B cell (primary cell): ENCODE results near the gene SCN4A. TPM values are rescaled to one million over a fixed set of nuclear protein-coding genes. Genes with fewer than 3 reads are reported as not detected.

Source experiments
- ATAC-seq: fragments of 200-7000 bp; cut with Tn5 transposase; one replicate; pipeline ENCODE4 v1.10.0; 2021; ENCODE audit warnings: low read depth, mild to moderate bottlenecking, moderate number of reproducible peaks, moderate library complexity
- CTCF ChIA-PET: fragments of 350-600 bp; sonication (Branson Sonifier 250); formaldehyde crosslinking; loops from one replicate; lab custom pipeline; 2021; ENCODE audit warnings: antibody characterized with exemption, inconsistent platforms; lab: Charles Lee
- POLR2A ChIA-PET: fragments of 350-600 bp; sonication (Branson Sonifier 250); formaldehyde crosslinking; loops from one replicate; lab custom pipeline; 2021; ENCODE audit warnings: antibody characterized with exemption; lab: Charles Lee
- DNase-seq: peaks from one replicate; pipeline ENCODE4 v3.0.0; 2013
- H2AFZ ChIP-seq: 2 replicates; pipeline ENCODE4 v1.6.1; 2012; ENCODE audit warnings: mild to moderate bottlenecking, low read depth, low read length; ENCODE audit not compliant: insufficient read depth, poor library complexity, severe bottlenecking
- H3K27ac ChIP-seq, 2 donors: 1 replicate in 1 of 2; 2 replicates in 1 of 2; pipeline ENCODE4 v1.5.1; 2012 to 2013; ENCODE audit warnings: low read length in 2 of 2, mild to moderate bottlenecking in 2 of 2, moderate library complexity in 1 of 2
- H3K27me3 ChIP-seq, 4 experiments: fragments of 200-600 bp in 1 of 4; sonication (generic) in 1 of 4; replicated peaks in 1 of 4; 1 replicate in 2 of 4; 2 replicates in 2 of 4; pipeline versions ENCODE4 v1.6.1 to v1.7.0; 2013 to 2016; ENCODE audit warnings: low read length in 3 of 4, mild to moderate bottlenecking in 2 of 4, mixed read lengths in 1 of 4, moderate library complexity in 1 of 4; ENCODE audit not compliant: insufficient read depth in 4 of 4, control insufficient read depth in 3 of 4; ENCODE audit errors: control extremely low read depth in 1 of 4
- H3K36me3 ChIP-seq, 2 experiments: replicated peaks in 1 of 2; 1 replicate in 1 of 2; 2 replicates in 1 of 2; pipeline versions ENCODE4 v1.6.1 to v1.7.1; 2013; ENCODE audit warnings: low read length in 1 of 2; ENCODE audit not compliant: insufficient read depth in 2 of 2, control insufficient read depth in 1 of 2; ENCODE audit errors: control extremely low read depth in 1 of 2, extremely low read depth in 1 of 2
- H3K4me1 ChIP-seq, 2 donors: fragments of 200-600 bp in 1 of 2; sonication (generic) in 1 of 2; 1 replicate in 1 of 2; 2 replicates in 1 of 2; pipeline versions ENCODE4 v1.5.1 to v1.6.1; 2013 to 2017; ENCODE audit warnings: low read length in 2 of 2; ENCODE audit not compliant: control insufficient read depth in 2 of 2, insufficient read depth in 2 of 2
- H3K4me2 ChIP-seq: replicated peaks from 2 replicates; pipeline ENCODE3; 2012; ENCODE audit warnings: mild to moderate bottlenecking, low read depth, low read length; ENCODE audit not compliant: poor library complexity, severe bottlenecking
- H3K4me3 ChIP-seq, 5 experiments: fragments of 200-600 bp in 1 of 5; sonication (generic) in 1 of 5; 1 replicate in 3 of 5; 2 replicates in 2 of 5; pipeline versions ENCODE4 v1.5.1 to v1.7.0; 2011 to 2016; ENCODE audit warnings: low read length in 4 of 5, mild to moderate bottlenecking in 4 of 5, low read depth in 2 of 5, control low read depth in 1 of 5, moderate library complexity in 1 of 5; ENCODE audit not compliant: insufficient read depth in 1 of 5; ENCODE audit errors: control extremely low read depth in 1 of 5, extremely low read depth in 1 of 5
- H3K79me2 ChIP-seq: fragments of 200-600 bp; sonication (generic); one replicate; pipeline ENCODE4 v1.6.0; 2016; ENCODE audit warnings: low read length; ENCODE audit not compliant: control insufficient read depth, insufficient read depth
- H3K9ac ChIP-seq: fragments of 200-600 bp; sonication (generic); 2 replicates; pipeline ENCODE4 v1.6.1; 2017; ENCODE audit warnings: mild to moderate bottlenecking, low read length, moderate library complexity
- H3K9me3 ChIP-seq, 3 donors: one replicate each; pipeline versions ENCODE4 v1.6.1 to v1.7.1; 2013; ENCODE audit warnings: low read length in 2 of 3; ENCODE audit not compliant: control insufficient read depth in 2 of 3, insufficient read depth in 1 of 3; ENCODE audit errors: control extremely low read depth in 1 of 3
- H4K20me1 ChIP-seq: 2 replicates; pipeline ENCODE4 v1.6.0; 2012; ENCODE audit warnings: mild to moderate bottlenecking, low read length; ENCODE audit not compliant: insufficient read depth, control insufficient read depth, poor library complexity, severe bottlenecking
- H3K27ac Mint-ChIP-seq: one replicate; pipeline ENCODE4 v1.8.0; 2021; ENCODE audit warnings: mixed read lengths
- H3K27me3 Mint-ChIP-seq: one replicate; pipeline ENCODE4 v1.8.0; 2021; ENCODE audit warnings: mixed read lengths
- H3K4me1 Mint-ChIP-seq: one replicate; pipeline ENCODE4 v1.8.0; 2021; ENCODE audit warnings: mixed read lengths
- H3K4me3 Mint-ChIP-seq: one replicate; pipeline ENCODE4 v1.8.0; 2021; ENCODE audit warnings: mixed read lengths
- H3K9me3 Mint-ChIP-seq: one replicate; pipeline ENCODE4 v1.8.0; 2022; ENCODE audit warnings: mixed read lengths; ENCODE audit not compliant: insufficient read depth
- EZH2 ChIP-seq: IDR thresholded peaks from 2 replicates; pipeline ENCODE4 v1.6.1; 2012; ENCODE audit warnings: borderline replicate concordance, low read depth, mild to moderate bottlenecking, moderate library complexity, low read length; ENCODE audit not compliant: insufficient read depth, poor library complexity, severe bottlenecking
- WGBS: methylation state at CpG from one replicate; pipeline ENCODE4 v1.1.5; 2013; ENCODE audit warnings: missing lambda C conversion rate; ENCODE audit not compliant: insufficient coverage; 5-methylcytosine and 5-hydroxymethylcytosine counted together
- intact Hi-C: fragments of 100-400 bp; cut with micrococcal nuclease; formaldehyde crosslinking; loops from one replicate; pipeline ENCODE4 v1.10.0; 2022
- polyA plus RNA-seq: library from polyadenylated mRNA; depleted of rRNA; stranded (reverse); fragments of >200 nt; gene quantifications from 2 replicates; pipeline ENCODE4 v1.2.3, GENCODE V29; 2012
- total RNA-seq, 2 donors: library from RNA; stranded (reverse); fragments of 120-200 nt in 1 of 2; gene quantifications; 1 replicate in 1 of 2; 2 replicates in 1 of 2; pipeline versions ENCODE4 v1.2.3 to v1.2.4, GENCODE V29; 2013 to 2022
- TF ChIP-seq, protein P1 (sequence below): fragments of 200-600 bp; IDR thresholded peaks from one replicate; pipeline ENCODE4 v1.8.0; 2022; ENCODE audit warnings: antibody characterized with exemption, mild to moderate bottlenecking

SCN4A gene
- total and polyA plus RNA-seq, 2 donors (not counting 1 experiment from before 2014, with no cell fraction given), result 1.1 to 1.4 TPM

DNA sequence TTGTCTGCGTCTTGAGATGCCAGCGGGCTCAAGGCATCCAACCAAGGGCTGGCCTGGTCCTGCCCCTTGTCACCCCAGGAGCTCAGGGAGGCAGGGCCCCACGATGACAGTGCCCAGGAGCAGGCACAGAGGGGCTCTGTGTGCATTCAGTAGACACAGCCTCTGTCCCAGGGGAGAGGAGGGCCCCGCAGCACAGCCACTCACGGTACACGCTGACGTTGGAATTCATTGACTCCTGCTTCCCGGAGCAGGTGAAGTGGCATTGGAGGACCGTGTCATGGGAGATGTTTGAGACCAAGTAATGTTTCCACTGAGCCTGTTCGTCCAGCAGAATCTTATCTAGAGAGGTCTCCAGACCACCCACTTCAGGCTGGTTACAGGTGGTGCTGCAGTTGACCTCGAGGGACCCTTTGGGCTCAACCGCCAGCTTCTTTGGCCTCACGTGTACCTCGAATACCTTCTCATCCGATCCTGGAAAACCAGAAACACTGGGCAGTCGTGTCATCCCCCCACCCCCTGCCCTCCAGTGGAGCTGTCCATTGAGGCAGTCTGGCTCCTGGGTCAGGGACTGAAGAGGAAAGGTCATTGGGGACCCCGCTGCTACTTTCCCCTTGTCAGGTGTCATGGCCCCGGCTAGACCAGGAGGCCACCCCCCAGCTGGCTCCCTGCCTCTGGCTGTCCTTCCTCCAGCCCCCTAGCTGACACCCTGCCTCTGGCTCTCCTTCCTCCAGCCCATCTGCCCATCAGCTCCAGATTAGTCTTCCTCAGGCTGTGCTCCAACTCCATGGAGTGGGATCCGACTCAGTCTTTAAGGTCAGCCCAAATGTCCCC, 32.4 kb upstream of the SCN4A start:
- Mint-ChIP-seq H3K27ac (no peak overlapping the region), H3K27me3 (no peaks in the 10 kb centered on the region), H3K4me1 (peaks cover 25% of the 10 kb centered on the region), H3K9me3 (no peaks in the 10 kb centered on the region), H3K4me3 (no peak overlapping the region)
- WGBS, result 86% methylated on average over 19 of the region's 19 CpGs
- peaks cover 52% of the 10 kb centered on the region for H3K79me2 ChIP-seq
- CTCF ChIA-PET, result interaction anchor here (0.7 to 2.2 kb wide), 8 partner anchors 12 to 57 kb away, joined by 3 to 12 read pairs (median 4); partner anchors contain the start of gene ICAM2
- H3K4me2 ChIP-seq, result no peak overlapping the region
- no peak for TF ChIP-seq EZH2
- TF ChIP-seq, protein P1, sequence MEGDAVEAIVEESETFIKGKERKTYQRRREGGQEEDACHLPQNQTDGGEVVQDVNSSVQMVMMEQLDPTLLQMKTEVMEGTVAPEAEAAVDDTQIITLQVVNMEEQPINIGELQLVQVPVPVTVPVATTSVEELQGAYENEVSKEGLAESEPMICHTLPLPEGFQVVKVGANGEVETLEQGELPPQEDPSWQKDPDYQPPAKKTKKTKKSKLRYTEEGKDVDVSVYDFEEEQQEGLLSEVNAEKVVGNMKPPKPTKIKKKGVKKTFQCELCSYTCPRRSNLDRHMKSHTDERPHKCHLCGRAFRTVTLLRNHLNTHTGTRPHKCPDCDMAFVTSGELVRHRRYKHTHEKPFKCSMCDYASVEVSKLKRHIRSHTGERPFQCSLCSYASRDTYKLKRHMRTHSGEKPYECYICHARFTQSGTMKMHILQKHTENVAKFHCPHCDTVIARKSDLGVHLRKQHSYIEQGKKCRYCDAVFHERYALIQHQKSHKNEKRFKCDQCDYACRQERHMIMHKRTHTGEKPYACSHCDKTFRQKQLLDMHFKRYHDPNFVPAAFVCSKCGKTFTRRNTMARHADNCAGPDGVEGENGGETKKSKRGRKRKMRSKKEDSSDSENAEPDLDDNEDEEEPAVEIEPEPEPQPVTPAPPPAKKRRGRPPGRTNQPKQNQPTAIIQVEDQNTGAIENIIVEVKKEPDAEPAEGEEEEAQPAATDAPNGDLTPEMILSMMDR, result no peak
- no peaks in the 10 kb centered on the region for H3K27me3 ChIP-seq
- peaks cover 26 to 41% of the 10 kb centered on the region in 2 donors for H3K4me1 ChIP-seq
- H3K9ac ChIP-seq, result no peak overlapping the region
- POLR2A ChIA-PET, result interaction anchor here (0.6 kb wide), 1 partner anchor 161 kb away, joined by 9 read pairs; no protein-coding TSS in a partner anchor
- intact Hi-C loops, result no loop called here
- peaks cover 0 to 74% of the 10 kb centered on the region in 2 experiments for H3K36me3 ChIP-seq
- H2AFZ ChIP-seq, result no peak overlapping the region
- DNase-seq, result no peak
- no peak for ATAC-seq
- H3K4me3 ChIP-seq, result no peak overlapping the region
- H3K27ac ChIP-seq, result no peak overlapping the region
- peaks cover 92% of the 10 kb centered on the region for H4K20me1 ChIP-seq
- H3K9me3 ChIP-seq, result no peaks in the 10 kb centered on the region

DNA sequence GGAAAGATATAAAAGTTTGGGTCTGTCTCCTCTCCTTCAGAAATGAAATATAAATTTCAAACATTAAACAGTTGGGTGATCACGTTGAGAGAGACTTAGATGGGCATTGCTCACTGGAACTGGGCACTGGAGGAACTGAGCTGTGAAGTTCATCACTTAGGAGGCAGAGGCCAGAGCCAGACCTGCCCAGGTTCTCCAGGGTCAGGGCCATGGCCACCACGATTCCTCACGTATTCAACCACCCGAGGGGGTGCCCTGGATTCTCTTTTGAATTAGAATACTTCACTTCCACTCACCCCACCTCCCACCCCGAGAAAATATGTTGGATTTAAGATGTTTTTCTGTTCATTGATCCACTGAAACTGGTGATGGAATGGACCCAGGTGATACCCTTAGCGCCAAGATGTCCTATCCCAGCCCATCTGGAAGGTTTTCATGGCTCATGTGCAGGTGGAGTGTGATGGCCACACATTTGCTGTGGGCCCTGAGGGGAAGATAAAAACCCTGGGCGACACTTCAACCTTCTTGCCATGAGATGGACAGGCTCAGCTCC, 31.6 kb upstream of the SCN4A start:
- ATAC-seq (no peak), DNase-seq (no peak)
- no peak overlapping the region for H2AFZ ChIP-seq
- Mint-ChIP-seq H3K9me3 (no peaks in the 10 kb centered on the region), H3K27ac (no peak overlapping the region), H3K4me3 (no peak overlapping the region), H3K4me1 (peaks cover 25% of the 10 kb centered on the region), H3K27me3 (peaks cover 3% of the 10 kb centered on the region)
- ChIA-PET CTCF (interaction anchor here (0.7 to 0.9 kb wide), 2 partner anchors 14 kb away, joined by 3 to 4 read pairs; no protein-coding TSS in a partner anchor), POLR2A (no interaction called here)
- H3K9me3 ChIP-seq, result no peaks in the 10 kb centered on the region
- no peak overlapping the region for H3K4me2 ChIP-seq
- TF ChIP-seq EZH2, result no peak
- TF ChIP-seq, protein P1, result no peak
- H4K20me1 ChIP-seq, result peaks cover 84% of the 10 kb centered on the region
- H3K27ac ChIP-seq, result no peak overlapping the region
- H3K36me3 ChIP-seq, result peaks cover 0 to 67% of the 10 kb centered on the region in 2 experiments
- H3K79me2 ChIP-seq, result peaks cover 44% of the 10 kb centered on the region
- intact Hi-C loops, result no loop called here
- no peak overlapping the region for H3K9ac ChIP-seq
- H3K4me1 ChIP-seq, result peaks cover 18 to 36% of the 10 kb centered on the region in 2 donors
- peaks cover 0 to 1% (median 0%) of the 10 kb centered on the region in 4 experiments for H3K27me3 ChIP-seq
- H3K4me3 ChIP-seq, result no peak overlapping the region
- 100% methylated on average over 3 of the region's 7 CpGs for WGBS
